DMS53 (cell line): ENCODE data around the gene GET4.
A peak's percentile ranks its signal among the peaks of the same experiment; 100 is the strongest.

ENCODE experiments used
- DNase-seq: peaks from one replicate; lab custom pipeline; 2025; lab: John Stamatoyannopoulos, UW

Gene GET4

GRCh38 chr7:900331-901040 lies 24.1 kb downstream of the GET4 start:
- no peak for DNase-seq

GRCh38 chr7:901041-901387 lies 24.7 kb downstream of the GET4 start:
- DNase-seq: no peak

GRCh38 chr7:901388-902154 lies 25.2 kb downstream of the GET4 start:
- DNase-seq: peak; percentile 54

- no peak for DNase-seq
Observed at GRCh38 chr7:902996-903395, 26.6 kb downstream of the GET4 start.

- no peak for DNase-seq
Observed at GRCh38 chr7:903921-904755, 27.8 kb downstream of the GET4 start.

- no peak for DNase-seq
Observed at GRCh38 chr7:904847-905246, 28.5 kb downstream of the GET4 start.

- no peak for DNase-seq
Observed at GRCh38 chr7:906776-907157, 30.4 kb downstream of the GET4 start.

GRCh38 chr7:907158-907980 lies 31.0 kb downstream of the GET4 start:
- peak; percentile 29 for DNase-seq

- no peak for DNase-seq
Observed at GRCh38 chr7:908159-908581, 31.8 kb downstream of the GET4 start.

GRCh38 chr7:908591-909357 lies 32.4 kb downstream of the GET4 start:
- peak; percentile 70 for DNase-seq

GRCh38 chr7:909358-910329 lies 33.3 kb downstream of the GET4 start:
- peak; percentile 49 for DNase-seq

- DNase-seq: no peak
Observed at GRCh38 chr7:910441-910861, 34.1 kb downstream of the GET4 start.

- no peak for DNase-seq
Observed at GRCh38 chr7:910931-911431, 34.6 kb downstream of the GET4 start.

GRCh38 chr7:911791-912480 lies 35.6 kb downstream of the GET4 start:
- DNase-seq: no peak

GRCh38 chr7:913736-914520 lies 37.6 kb downstream of the GET4 start:
- no peak for DNase-seq

- no peak for DNase-seq
Observed at GRCh38 chr7:914521-915194, 38.3 kb downstream of the GET4 start.
